HG02588 (cell line): ENCODE data around the gene HSD17B7.
"Not testable (repeated sequence)": the region's sequence is repeated elsewhere in the genome, so short reads cannot be mapped to it uniquely, and the experiment has no call there.

Source experiments
- ATAC-seq: cut with Tn5 transposase; IDR thresholded peaks from one replicate; pipeline ENCODE4 v1.9.1; 2021; ENCODE audit warnings: mild to moderate bottlenecking, moderate library complexity; ENCODE audit not compliant: unreplicated experiment

The HSD17B7 gene, protein sequence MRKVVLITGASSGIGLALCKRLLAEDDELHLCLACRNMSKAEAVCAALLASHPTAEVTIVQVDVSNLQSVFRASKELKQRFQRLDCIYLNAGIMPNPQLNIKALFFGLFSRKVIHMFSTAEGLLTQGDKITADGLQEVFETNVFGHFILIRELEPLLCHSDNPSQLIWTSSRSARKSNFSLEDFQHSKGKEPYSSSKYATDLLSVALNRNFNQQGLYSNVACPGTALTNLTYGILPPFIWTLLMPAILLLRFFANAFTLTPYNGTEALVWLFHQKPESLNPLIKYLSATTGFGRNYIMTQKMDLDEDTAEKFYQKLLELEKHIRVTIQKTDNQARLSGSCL

DNA sequence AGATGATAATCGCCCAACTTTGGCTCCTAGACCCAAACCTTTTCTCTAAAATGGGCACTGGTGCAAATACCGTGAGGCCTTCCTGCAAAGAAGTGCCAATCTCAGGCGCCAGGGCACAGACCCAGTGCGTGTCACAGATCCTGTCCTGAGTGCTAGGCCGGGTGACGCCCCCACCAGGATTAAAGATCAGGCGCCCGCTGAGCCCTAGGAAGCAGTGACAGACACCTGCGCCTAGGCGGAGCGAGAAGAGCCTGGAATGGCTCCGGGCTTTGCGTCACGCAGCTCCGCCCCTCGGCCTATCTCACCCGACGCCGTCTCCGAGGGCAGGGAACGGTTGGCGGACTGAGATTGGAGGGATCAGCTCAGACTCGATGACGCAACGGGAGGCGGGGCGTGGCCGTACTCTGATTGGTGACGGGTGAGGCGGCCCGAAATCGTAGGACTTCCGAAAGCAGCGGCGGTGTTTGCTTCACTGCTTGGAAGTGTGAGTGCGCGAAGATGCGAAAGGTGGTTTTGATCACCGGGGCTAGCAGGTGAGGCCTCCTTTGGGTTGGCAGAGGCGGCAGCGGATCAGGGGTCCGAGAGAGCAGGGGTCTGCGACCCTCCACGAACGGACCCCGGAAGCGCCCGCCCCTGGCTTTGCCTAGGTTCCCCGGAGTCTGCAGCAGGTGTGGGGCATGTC is at the start of gene HSD17B7:
TSS of gene HSD17B7 (plus strand) at position 400 of the 682 bp plus-strand sequence. CDS start at position 499, 99 bp downstream.
- ATAC-seq, result peak; percentile 100

DNA sequence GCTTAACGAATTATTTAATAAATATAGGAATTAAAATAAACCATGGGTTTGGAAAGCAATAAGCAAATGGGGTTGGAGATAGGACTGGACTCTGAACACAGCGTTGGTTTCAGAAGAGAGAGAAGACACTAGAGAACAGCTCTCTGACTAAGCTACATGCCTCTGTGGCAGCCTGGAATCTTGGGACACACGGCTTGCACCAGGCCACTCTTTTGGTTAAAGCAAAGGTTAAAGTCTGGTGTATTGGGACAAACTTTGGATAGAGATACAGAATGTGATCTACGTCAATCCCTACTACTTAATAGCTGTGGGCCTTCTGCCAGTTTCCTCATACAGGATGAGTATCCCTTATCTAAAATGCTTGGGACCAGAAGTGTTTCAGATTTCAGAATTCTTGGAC is 49.7 kb upstream of the HSD17B7 start:
- ATAC-seq, result no peak

GRCh38 chr1:162741574-162741973 is 48.9 kb upstream of the HSD17B7 start:
- no peak for ATAC-seq

- ATAC-seq, result not testable (repeated sequence)
Measured at GRCh38 chr1:162746264-162746942, 44.1 kb upstream of the HSD17B7 start.

- no peak for ATAC-seq
Measured at GRCh38 chr1:162753001-162753658, 37.4 kb upstream of the HSD17B7 start.

- no peak for ATAC-seq
Measured at GRCh38 chr1:162753998-162754585, 36.4 kb upstream of the HSD17B7 start.

GRCh38 chr1:162755306-162755705 is 35.2 kb upstream of the HSD17B7 start:
- no peak for ATAC-seq

DNA sequence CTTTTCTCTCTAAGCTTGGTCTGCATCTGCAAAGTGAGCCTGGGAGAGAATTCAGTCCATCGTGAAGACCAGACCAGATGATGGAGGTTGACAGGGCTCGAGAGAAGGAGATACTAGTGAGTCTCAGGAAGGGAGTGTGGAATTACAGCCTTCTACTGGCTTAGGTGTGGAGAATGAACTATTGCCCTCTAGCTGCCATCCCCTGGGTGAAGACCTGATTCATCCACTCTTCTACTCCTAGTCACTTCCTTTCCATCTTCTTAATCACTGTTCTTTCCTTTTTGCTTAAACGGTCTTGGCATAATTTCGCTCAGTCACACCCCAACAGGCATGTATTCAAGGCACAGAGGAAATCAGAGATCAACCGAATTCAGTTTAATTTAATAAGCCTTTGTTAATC is 34.0 kb upstream of the HSD17B7 start:
- no peak for ATAC-seq

DNA sequence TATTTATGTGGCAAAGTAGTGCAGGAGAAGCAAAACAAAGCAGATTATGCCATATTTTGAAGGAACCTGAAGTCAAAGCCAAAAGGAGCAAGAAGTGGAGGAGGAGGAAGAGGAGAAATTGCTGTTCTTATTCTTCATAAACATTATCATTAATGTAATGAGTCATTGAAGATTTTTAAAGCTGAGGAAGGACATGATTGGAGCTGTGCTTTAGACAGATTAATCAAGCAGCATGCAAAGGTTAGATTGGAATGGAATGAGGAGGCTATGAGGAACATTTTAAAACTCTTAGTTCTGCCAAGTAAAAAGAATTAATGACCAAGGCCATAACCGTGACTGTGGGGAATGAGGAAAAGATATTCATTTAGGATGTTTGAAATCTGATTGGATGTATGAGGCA is 33.0 kb upstream of the HSD17B7 start:
- ATAC-seq, result no peak

- ATAC-seq, result no peak
Measured at GRCh38 chr1:162765788-162766187, 24.7 kb upstream of the HSD17B7 start.

- ATAC-seq, result no peak
Measured at GRCh38 chr1:162772571-162773154, 17.8 kb upstream of the HSD17B7 start.

DNA sequence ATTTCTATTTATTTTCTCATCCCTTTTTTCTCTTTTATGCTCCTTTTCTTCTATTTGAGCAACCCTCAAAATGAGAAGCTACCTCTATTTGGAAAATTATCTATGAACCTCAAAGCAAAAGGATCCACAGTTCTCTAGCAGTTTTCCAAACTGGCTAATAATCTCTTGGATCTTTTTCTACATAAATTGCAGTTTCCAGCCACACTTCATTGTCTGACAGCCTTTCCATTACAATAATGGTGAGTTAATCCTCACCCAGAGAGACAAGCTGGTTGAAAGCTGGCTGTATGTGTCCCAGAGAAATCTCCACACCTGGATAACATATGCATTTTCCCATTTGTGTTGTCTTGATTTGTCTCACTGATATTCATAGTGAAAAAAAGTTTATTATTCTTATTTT is 16.5 kb upstream of the HSD17B7 start:
- ATAC-seq, result no peak

GRCh38 chr1:162779043-162779442 is 11.5 kb upstream of the HSD17B7 start:
- no peak for ATAC-seq

- no peak for ATAC-seq
Measured at GRCh38 chr1:162782671-162783070, 7.8 kb upstream of the HSD17B7 start.

DNA sequence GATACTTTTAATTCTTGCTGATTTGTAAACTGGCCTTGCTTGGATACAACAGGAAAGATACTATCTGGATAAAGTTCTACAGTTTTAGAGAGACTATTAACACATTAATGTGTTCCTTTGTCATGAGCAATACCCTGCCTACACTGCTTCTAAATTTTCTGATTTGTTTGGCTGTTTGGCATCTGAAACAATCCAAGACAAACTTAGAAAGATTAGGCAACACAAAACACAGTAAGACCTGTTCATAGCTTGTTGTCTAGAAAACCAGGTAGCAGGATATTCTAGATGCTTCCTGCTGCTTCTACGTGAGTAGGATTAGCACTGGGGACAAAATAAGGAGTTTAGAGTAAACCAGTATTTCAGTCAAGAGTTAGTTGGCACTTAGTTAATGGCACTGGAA is 5.6 kb upstream of the HSD17B7 start:
- not testable (repeated sequence) for ATAC-seq

DNA sequence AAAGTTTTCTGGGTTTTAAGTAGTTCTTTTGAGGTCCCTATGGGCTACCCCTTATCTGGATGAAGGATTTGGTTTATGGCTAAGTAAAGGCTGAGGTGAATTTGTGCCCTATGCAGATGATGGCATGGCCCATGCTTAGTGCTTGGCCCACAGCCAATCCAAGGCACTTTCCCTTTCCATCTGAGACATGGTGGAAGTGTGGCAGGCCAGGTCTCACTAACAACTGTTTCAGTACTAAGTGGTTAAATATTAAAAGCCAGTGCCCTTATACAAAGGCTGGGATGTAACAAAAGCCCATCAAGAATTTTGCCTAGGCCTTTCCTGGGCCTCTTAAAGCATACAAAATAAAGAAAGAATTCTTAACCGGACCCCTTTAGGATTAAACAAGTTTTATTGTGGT is 1.7 kb upstream of the HSD17B7 start:
- ATAC-seq, result not testable (repeated sequence)

DNA sequence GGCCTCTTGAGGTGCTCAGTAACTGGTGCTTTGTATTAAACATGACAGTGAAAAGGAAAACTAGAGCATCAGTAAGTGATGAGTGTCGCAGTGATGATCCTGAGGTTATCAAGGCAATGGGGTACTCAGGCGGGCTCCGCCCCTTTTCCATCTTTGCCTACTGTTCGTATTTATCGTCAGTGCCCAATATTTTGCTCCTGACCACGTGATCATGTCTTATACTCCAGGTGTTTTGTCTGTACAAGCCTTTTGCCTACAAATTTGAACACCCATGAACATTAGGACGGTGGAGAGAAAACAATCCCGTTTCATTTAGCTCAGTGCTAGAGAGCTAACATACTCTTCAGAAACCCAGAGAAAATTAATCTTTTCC is 469 bp downstream of the HSD17B7 start:
- not testable (repeated sequence) for ATAC-seq

GRCh38 chr1:162794284-162794683 is 3.8 kb downstream of the HSD17B7 start:
- not testable (repeated sequence) for ATAC-seq

GRCh38 chr1:162796617-162797279 is 6.2 kb downstream of the HSD17B7 start:
- ATAC-seq, result not testable (repeated sequence)
